IgD-negative memory B cell (primary cell): Measurements from ENCODE around the gene CANT1. TPM values are rescaled to one million over a fixed set of nuclear protein-coding genes. Genes with fewer than 3 reads are reported as not detected.
A peak's percentile ranks its signal among the peaks of the same experiment; 100 is the strongest.

Experiments
- H3K27ac Mint-ChIP-seq, 3 donors: one replicate each; pipeline ENCODE4 v1.8.0; 2020 to 2022; ENCODE audit warnings: mild to moderate bottlenecking in 3 of 3, mixed read lengths in 3 of 3, moderate library complexity in 1 of 3
- H3K27me3 Mint-ChIP-seq: one replicate; pipeline ENCODE4 v1.8.0; 2021; ENCODE audit warnings: mixed read lengths
- H3K36me3 Mint-ChIP-seq: one replicate; pipeline ENCODE4 v1.8.0; 2020; ENCODE audit warnings: mild to moderate bottlenecking, mixed read lengths
- H3K4me1 Mint-ChIP-seq, 3 donors: one replicate each; pipeline ENCODE4 v1.8.0; 2020 to 2022; ENCODE audit warnings: mixed read lengths in 3 of 3, mild to moderate bottlenecking in 1 of 3
- H3K4me3 Mint-ChIP-seq, 4 donors: one replicate each; pipeline ENCODE4 v1.8.0; 2020 to 2022; ENCODE audit warnings: mild to moderate bottlenecking in 4 of 4, mixed read lengths in 4 of 4, moderate library complexity in 3 of 4
- H3K9me3 Mint-ChIP-seq, 3 donors: one replicate each; pipeline ENCODE4 v1.8.0; 2020 to 2021; ENCODE audit warnings: mixed read lengths in 3 of 3, mild to moderate bottlenecking in 1 of 3
- polyA plus RNA-seq: library from polyadenylated mRNA; unstranded; fragments of 300-500 nt; fragmentation: Illumina TruSeq; gene quantifications from one replicate; pipeline ENCODE4 v1.2.3, GENCODE V29; 2021

Gene CANT1
- 8.6 TPM for polyA plus RNA-seq

- H3K4me1 Mint-ChIP-seq, result peaks cover 17 to 24% (median 23%) of the 10 kb centered on the region in 3 donors
- H3K9me3 Mint-ChIP-seq, result peaks cover 0 to 2% (median 0%) of the 10 kb centered on the region in 3 donors
- peak within 1 kb of the TSS; percentile 93 to 97 (median 96) for H3K4me3 Mint-ChIP-seq
- peaks cover 1% of the 10 kb centered on the region for H3K36me3 Mint-ChIP-seq
- peaks cover 3% of the 10 kb centered on the region for H3K27me3 Mint-ChIP-seq
- H3K27ac Mint-ChIP-seq, result peak within 1 kb of the TSS; percentile 96 to 98 (median 98)
These were observed at the start of gene CANT1 for GRCh38 chr17:79009397-79010303. TSS of gene CANT1 (minus strand) at chr17:79009764. CDS start at chr17:78997622, 12,142 bp downstream.

GRCh38 chr17:79057737-79058385 is 48.3 kb upstream of the CANT1 start:
- Mint-ChIP-seq H3K9me3 (peaks cover 4 to 12% (median 10%) of the 10 kb centered on the region in 3 donors), H3K27ac (peak overlapping the region in 1 of 3 donors; percentile 16), H3K4me1 (no peaks in the 10 kb centered on the region), H3K36me3 (peaks cover 8% of the 10 kb centered on the region), H3K4me3 (no peak overlapping the region), H3K27me3 (peaks cover 19% of the 10 kb centered on the region)

- Mint-ChIP-seq H3K4me1 (no peaks in the 10 kb centered on the region), H3K27ac (no peak overlapping the region), H3K27me3 (peaks cover 23% of the 10 kb centered on the region), H3K9me3 (peaks cover 4 to 12% (median 10%) of the 10 kb centered on the region in 3 donors), H3K36me3 (peaks cover 8% of the 10 kb centered on the region), H3K4me3 (no peak overlapping the region)
These were observed 45.6 kb upstream of the CANT1 start for GRCh38 chr17:79055197-79055596.

- peaks cover 8% of the 10 kb centered on the region for H3K36me3 Mint-ChIP-seq
These were observed 44.8 kb upstream of the CANT1 start for GRCh38 chr17:79054200-79054960.

GRCh38 chr17:79053251-79053925 is 43.8 kb upstream of the CANT1 start:
- Mint-ChIP-seq H3K27ac (no peak overlapping the region), H3K36me3 (peaks cover 8% of the 10 kb centered on the region), H3K4me1 (no peaks in the 10 kb centered on the region), H3K4me3 (peak overlapping the region in 1 of 4 donors; percentile 45), H3K9me3 (peaks cover 4 to 12% (median 10%) of the 10 kb centered on the region in 3 donors), H3K27me3 (peaks cover 24% of the 10 kb centered on the region)

More at GRCh38 chr17:79054200-79054960, 44.8 kb upstream of the CANT1 start:
- peak overlapping the region in 1 of 3 donors; percentile 54 for H3K27ac Mint-ChIP-seq
- H3K4me1 Mint-ChIP-seq, result no peaks in the 10 kb centered on the region
- peak overlapping the region in 1 of 4 donors; percentile 1 for H3K4me3 Mint-ChIP-seq
- peaks cover 4 to 12% (median 10%) of the 10 kb centered on the region in 3 donors for H3K9me3 Mint-ChIP-seq
- H3K27me3 Mint-ChIP-seq, result peaks cover 24% of the 10 kb centered on the region

- Mint-ChIP-seq H3K27ac (peak overlapping the region in 1 of 3 donors; percentile 59), H3K4me1 (no peaks in the 10 kb centered on the region), H3K27me3 (peaks cover 16% of the 10 kb centered on the region), H3K4me3 (no peak overlapping the region), H3K9me3 (peaks cover 4 to 12% (median 6%) of the 10 kb centered on the region in 3 donors), H3K36me3 (peaks cover 4% of the 10 kb centered on the region)
These were observed 42.6 kb upstream of the CANT1 start for GRCh38 chr17:79052131-79052530.

GRCh38 chr17:79051306-79051705 is 41.7 kb upstream of the CANT1 start:
- peaks cover 4% of the 10 kb centered on the region for H3K36me3 Mint-ChIP-seq
- peak overlapping the region in 1 of 3 donors; percentile 43 for H3K27ac Mint-ChIP-seq

GRCh38 chr17:79050551-79050950 is 41.0 kb upstream of the CANT1 start:
- Mint-ChIP-seq H3K9me3 (peaks cover 4 to 12% (median 6%) of the 10 kb centered on the region in 3 donors), H3K27me3 (peaks cover 19% of the 10 kb centered on the region), H3K4me3 (no peak overlapping the region), H3K36me3 (peaks cover 4% of the 10 kb centered on the region), H3K27ac (no peak overlapping the region), H3K4me1 (no peaks in the 10 kb centered on the region)

More at GRCh38 chr17:79051306-79051705, 41.7 kb upstream of the CANT1 start:
- Mint-ChIP-seq H3K9me3 (peaks cover 4 to 12% (median 6%) of the 10 kb centered on the region in 3 donors), H3K4me1 (no peaks in the 10 kb centered on the region), H3K4me3 (no peak overlapping the region), H3K27me3 (peaks cover 16% of the 10 kb centered on the region)

GRCh38 chr17:79049821-79050220 is 40.3 kb upstream of the CANT1 start:
- Mint-ChIP-seq H3K4me1 (no peaks in the 10 kb centered on the region), H3K36me3 (peaks cover 4% of the 10 kb centered on the region), H3K27ac (no peak overlapping the region), H3K4me3 (no peak overlapping the region), H3K27me3 (peaks cover 17% of the 10 kb centered on the region), H3K9me3 (peaks cover 4 to 12% (median 4%) of the 10 kb centered on the region in 3 donors)

GRCh38 chr17:79048826-79049755 is 39.5 kb upstream of the CANT1 start:
- Mint-ChIP-seq H3K9me3 (peaks cover under 1 to 8% (median 4%) of the 10 kb centered on the region in 3 donors), H3K4me3 (no peak overlapping the region), H3K27me3 (peaks cover 19% of the 10 kb centered on the region), H3K36me3 (no peaks in the 10 kb centered on the region), H3K4me1 (no peaks in the 10 kb centered on the region), H3K27ac (no peak overlapping the region)

- Mint-ChIP-seq H3K27ac (no peak overlapping the region), H3K36me3 (no peaks in the 10 kb centered on the region), H3K9me3 (peaks cover 0 to 2% (median 1%) of the 10 kb centered on the region in 3 donors)
These were observed 38.6 kb upstream of the CANT1 start for GRCh38 chr17:79047923-79048825.

GRCh38 chr17:79047291-79047920 is 37.8 kb upstream of the CANT1 start:
- Mint-ChIP-seq H3K36me3 (no peaks in the 10 kb centered on the region), H3K9me3 (no peaks in the 10 kb centered on the region), H3K27ac (no peak overlapping the region), H3K27me3 (peaks cover 16% of the 10 kb centered on the region), H3K4me3 (no peak overlapping the region), H3K4me1 (peaks cover 0 to 2% (median 0%) of the 10 kb centered on the region in 3 donors)

More at GRCh38 chr17:79047923-79048825, 38.6 kb upstream of the CANT1 start:
- H3K4me3 Mint-ChIP-seq, result no peak overlapping the region
- no peaks in the 10 kb centered on the region for H3K4me1 Mint-ChIP-seq
- H3K27me3 Mint-ChIP-seq, result peaks cover 17% of the 10 kb centered on the region
